ENCODE results near the gene OR14C36. TPM values are rescaled to one million over a fixed set of nuclear protein-coding genes. Genes with fewer than 3 reads are reported as not detected.
"Not testable (repeated sequence)": the region's sequence is repeated elsewhere in the genome, so short reads cannot be mapped to it uniquely, and the experiment has no call there.

OR14C36 gene, protein sequence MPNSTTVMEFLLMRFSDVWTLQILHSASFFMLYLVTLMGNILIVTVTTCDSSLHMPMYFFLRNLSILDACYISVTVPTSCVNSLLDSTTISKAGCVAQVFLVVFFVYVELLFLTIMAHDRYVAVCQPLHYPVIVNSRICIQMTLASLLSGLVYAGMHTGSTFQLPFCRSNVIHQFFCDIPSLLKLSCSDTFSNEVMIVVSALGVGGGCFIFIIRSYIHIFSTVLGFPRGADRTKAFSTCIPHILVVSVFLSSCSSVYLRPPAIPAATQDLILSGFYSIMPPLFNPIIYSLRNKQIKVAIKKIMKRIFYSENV
- not detected in 2 replicates for total RNA-seq
- long read RNA-seq = 0 reads

GRCh38 chr1:248348475-248348874 is at the start of gene OR14C36:
Gene OR14C36, plus strand, starts transcription at chr1:248348775. Its CDS starts 0 bp downstream, at chr1:248348775.
- no peaks in the 10 kb centered on the region for H3K36me3 Mint-ChIP-seq (ENCODE audit: insufficient read depth)
- no peak within 1 kb of the TSS for H3K4me3 Mint-ChIP-seq (ENCODE audit: low read depth)
- no peak within 1 kb of the TSS for H3K27ac Mint-ChIP-seq
- peaks cover 39% of the 10 kb centered on the region for H3K9me3 Mint-ChIP-seq (ENCODE audit: low read depth)
- TF ChIP-seq, protein P1, sequence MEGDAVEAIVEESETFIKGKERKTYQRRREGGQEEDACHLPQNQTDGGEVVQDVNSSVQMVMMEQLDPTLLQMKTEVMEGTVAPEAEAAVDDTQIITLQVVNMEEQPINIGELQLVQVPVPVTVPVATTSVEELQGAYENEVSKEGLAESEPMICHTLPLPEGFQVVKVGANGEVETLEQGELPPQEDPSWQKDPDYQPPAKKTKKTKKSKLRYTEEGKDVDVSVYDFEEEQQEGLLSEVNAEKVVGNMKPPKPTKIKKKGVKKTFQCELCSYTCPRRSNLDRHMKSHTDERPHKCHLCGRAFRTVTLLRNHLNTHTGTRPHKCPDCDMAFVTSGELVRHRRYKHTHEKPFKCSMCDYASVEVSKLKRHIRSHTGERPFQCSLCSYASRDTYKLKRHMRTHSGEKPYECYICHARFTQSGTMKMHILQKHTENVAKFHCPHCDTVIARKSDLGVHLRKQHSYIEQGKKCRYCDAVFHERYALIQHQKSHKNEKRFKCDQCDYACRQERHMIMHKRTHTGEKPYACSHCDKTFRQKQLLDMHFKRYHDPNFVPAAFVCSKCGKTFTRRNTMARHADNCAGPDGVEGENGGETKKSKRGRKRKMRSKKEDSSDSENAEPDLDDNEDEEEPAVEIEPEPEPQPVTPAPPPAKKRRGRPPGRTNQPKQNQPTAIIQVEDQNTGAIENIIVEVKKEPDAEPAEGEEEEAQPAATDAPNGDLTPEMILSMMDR (IDR thresholded peaks at IDR 0.05; ENCODE audit: unreplicated experiment) = no peak
- DNase-seq (ENCODE audit: low spot score, unreplicated experiment) = no peak
- no peaks in the 10 kb centered on the region for H3K4me1 Mint-ChIP-seq (ENCODE audit: low read depth)
- H3K27me3 Mint-ChIP-seq = no peaks in the 10 kb centered on the region

GRCh38 chr1:248303324-248303723 is 45.3 kb upstream of the OR14C36 start, which contains the start of gene OR2T12:
Gene OR2T12, minus strand, starts transcription at chr1:248303424. Its CDS starts 7,846 bp downstream, at chr1:248295578.
- no peaks in the 10 kb centered on the region for H3K27me3 Mint-ChIP-seq
- peaks cover 45% of the 10 kb centered on the region for H3K9me3 Mint-ChIP-seq (ENCODE audit: low read depth)
- TF ChIP-seq, protein P1 (IDR thresholded peaks at IDR 0.05; ENCODE audit: unreplicated experiment) = no peak
- H3K4me1 Mint-ChIP-seq (ENCODE audit: low read depth) = no peaks in the 10 kb centered on the region
- no peak for DNase-seq (ENCODE audit: low spot score, unreplicated experiment)
- H3K27ac Mint-ChIP-seq = no peak within 1 kb of the TSS
- H3K36me3 Mint-ChIP-seq (ENCODE audit: insufficient read depth) = no peaks in the 10 kb centered on the region
- no peak within 1 kb of the TSS for H3K4me3 Mint-ChIP-seq (ENCODE audit: low read depth)

- not testable (repeated sequence) for H3K27ac Mint-ChIP-seq; H3K4me3 Mint-ChIP-seq (ENCODE audit: low read depth); DNase-seq (ENCODE audit: low spot score, unreplicated experiment); H3K4me1 Mint-ChIP-seq (ENCODE audit: low read depth); H3K36me3 Mint-ChIP-seq (ENCODE audit: insufficient read depth); H3K27me3 Mint-ChIP-seq
- H3K9me3 Mint-ChIP-seq (ENCODE audit: low read depth) = peaks cover 60% of the 10 kb centered on the region
These were observed 42.9 kb upstream of the OR14C36 start for GRCh38 chr1:248305672-248306071.

DNA sequence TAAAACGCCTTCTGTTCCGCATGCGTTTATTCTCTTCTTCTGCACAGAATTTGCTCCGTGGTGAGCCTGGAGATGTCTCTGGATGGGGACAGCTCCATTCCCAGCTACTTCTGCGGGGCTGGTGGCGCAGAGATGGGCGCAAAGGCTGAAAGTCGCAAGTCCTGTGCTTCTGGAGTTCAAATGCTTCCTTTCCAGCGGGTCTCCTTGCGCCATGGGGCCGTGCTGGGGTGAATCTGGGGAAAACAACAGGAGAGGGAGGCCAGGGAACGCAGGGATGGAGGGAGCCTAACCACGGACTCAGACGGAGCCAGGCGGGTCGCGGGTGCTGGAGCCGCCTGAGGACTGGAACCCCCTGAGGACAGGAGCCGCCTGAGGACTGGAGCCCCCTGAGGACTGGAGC is 42.5 kb upstream of the OR14C36 start:
- TF ChIP-seq, protein P1 (IDR thresholded peaks at IDR 0.05; ENCODE audit: unreplicated experiment) = no peak
- H3K27ac Mint-ChIP-seq = no peak overlapping the region

DNA sequence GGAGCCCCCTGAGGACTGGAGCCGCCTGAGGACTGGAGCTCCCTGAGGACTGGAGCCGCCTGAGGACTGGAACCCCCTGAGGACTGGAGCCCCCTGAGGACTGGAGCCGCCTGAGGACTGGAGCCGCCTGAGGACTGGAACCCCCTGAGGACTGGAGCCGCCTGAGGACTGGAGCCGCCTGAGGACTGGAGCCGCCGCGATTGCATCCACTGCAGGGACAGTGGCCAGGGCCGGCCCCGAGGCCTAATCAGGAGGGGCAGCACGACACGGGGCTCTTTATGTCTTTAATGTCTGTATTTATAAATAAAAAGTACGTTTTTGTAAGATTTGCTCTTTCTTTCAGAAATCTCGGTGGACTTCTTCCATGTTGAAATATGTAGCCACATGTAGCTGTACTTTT is 41.8 kb upstream of the OR14C36 start:
- not testable (repeated sequence) for H3K4me1 Mint-ChIP-seq (ENCODE audit: low read depth); H3K27me3 Mint-ChIP-seq; H3K36me3 Mint-ChIP-seq (ENCODE audit: insufficient read depth); H3K4me3 Mint-ChIP-seq (ENCODE audit: low read depth); H3K27ac Mint-ChIP-seq; DNase-seq (ENCODE audit: low spot score, unreplicated experiment)
- H3K9me3 Mint-ChIP-seq (ENCODE audit: low read depth) = peaks cover 61% of the 10 kb centered on the region

More for the DNA sequence above, 42.5 kb upstream of the OR14C36 start:
- Mint-ChIP-seq H3K27me3 (no peaks in the 10 kb centered on the region), H3K36me3 (ENCODE audit: insufficient read depth) (no peaks in the 10 kb centered on the region), H3K4me1 (ENCODE audit: low read depth) (no peaks in the 10 kb centered on the region), H3K4me3 (ENCODE audit: low read depth) (no peak overlapping the region), H3K9me3 (ENCODE audit: low read depth) (peaks cover 60% of the 10 kb centered on the region)
- DNase-seq (ENCODE audit: low spot score, unreplicated experiment) = no peak

DNA sequence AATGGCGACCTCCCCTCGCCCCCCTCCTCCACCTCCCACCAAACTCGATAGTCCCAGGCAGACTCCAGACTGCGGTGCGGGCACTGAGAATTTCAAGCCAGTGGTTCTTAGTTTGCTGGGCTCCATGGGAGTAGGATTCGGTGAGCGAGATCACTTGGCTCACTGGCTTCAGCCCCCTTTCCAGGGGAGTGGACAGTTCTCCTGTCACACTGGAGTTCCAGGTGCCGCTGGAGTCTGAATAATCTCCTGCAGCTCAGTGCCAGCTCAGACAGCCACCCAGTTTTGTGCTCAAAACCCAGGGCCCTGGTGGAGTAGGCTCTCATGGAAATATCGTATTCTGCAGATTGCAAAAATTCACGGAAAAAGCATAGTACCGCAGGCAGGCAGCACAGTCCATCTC is 31.8 kb upstream of the OR14C36 start:
- Mint-ChIP-seq H3K9me3 (ENCODE audit: low read depth) (peaks cover 79% of the 10 kb centered on the region), H3K4me1 (ENCODE audit: low read depth) (no peaks in the 10 kb centered on the region), H3K27me3 (no peaks in the 10 kb centered on the region), H3K36me3 (ENCODE audit: insufficient read depth) (peaks cover 4% of the 10 kb centered on the region), H3K27ac (no peak overlapping the region), H3K4me3 (ENCODE audit: low read depth) (no peak overlapping the region)
- TF ChIP-seq, protein P1 (IDR thresholded peaks at IDR 0.05; ENCODE audit: unreplicated experiment) = no peak
- DNase-seq (ENCODE audit: low spot score, unreplicated experiment) = no peak
